Ovary (tissue), 9 donors: ENCODE measurements around the gene STC2. TPM values are rescaled to one million over a fixed set of nuclear protein-coding genes. Genes with fewer than 3 reads are reported as not detected.

ENCODE experiments used
- DNase-seq, 5 donors: peaks; one replicate each; pipeline ENCODE4 v3.0.0-alpha.2; 2019 to 2020
- H3K27ac ChIP-seq, 2 donors: fragments of 200-600 bp; one replicate each; pipeline versions ENCODE4 v1.5.1 to v1.8.0; 2019 to 2022
- H3K27me3 ChIP-seq: fragments of 200-600 bp; one replicate; pipeline ENCODE4 v1.8.0; 2022
- H3K36me3 ChIP-seq: fragments of 200-600 bp; sonication (generic); one replicate; pipeline ENCODE4 v1.5.1; 2019
- H3K4me1 ChIP-seq: one replicate; pipeline ENCODE4 v1.8.1; 2013; ENCODE audit warnings: mild to moderate bottlenecking, moderate library complexity; ENCODE audit not compliant: insufficient read depth
- H3K4me3 ChIP-seq: fragments of 200-600 bp; sonication (generic); one replicate; pipeline ENCODE4 v1.5.1; 2017
- H3K9me3 ChIP-seq, 2 donors: fragments of 200-600 bp in 1 of 2; sonication (generic) in 1 of 2; one replicate each; pipeline versions ENCODE4 v1.5.1 to v1.8.1; 2013 to 2019; ENCODE audit warnings: mild to moderate bottlenecking in 1 of 2, moderate library complexity in 1 of 2
- CTCF ChIP-seq, 3 donors: fragments of 450-650 bp in 2 of 3; fragments of 200-600 bp in 1 of 3; IDR thresholded peaks; one replicate each; pipeline versions ENCODE4 v1.5.1 to v1.8.0; 2016 to 2022; ENCODE audit warnings: antibody characterized with exemption in 3 of 3, mild to moderate bottlenecking in 1 of 3
- EP300 ChIP-seq: sonication (generic); formaldehyde crosslinking; IDR thresholded peaks from one replicate; pipeline ENCODE4 v1.6.1; 2017; ENCODE audit warnings: antibody characterized with exemption
- POLR2A ChIP-seq: fragments of 450-650 bp; IDR thresholded peaks from one replicate; pipeline ENCODE4 v1.6.1; 2017; ENCODE audit warnings: antibody characterized with exemption, mild to moderate bottlenecking, moderate library complexity
- WGBS, 3 donors: extraction: QIAGEN DNeasy Blood & Tissue Kit in 1 of 3; methylation state at CpG; one replicate each; pipeline versions ENCODE4 v1.1.5 to v1.1.7; 2013 to 2017; 5-methylcytosine and 5-hydroxymethylcytosine counted together
- intact Hi-C, 4 donors: fragments of 100-400 bp; cut with DNase I; formaldehyde crosslinking; loops; one replicate each; pipeline versions ENCODE4 v1.11.0 to v1.15.1; 2022 to 2023
- polyA plus RNA-seq, 2 donors: library from polyadenylated mRNA; stranded (reverse); fragments of 200-250 nt in 1 of 2; fragments of 350-450 nt in 1 of 2; fragmentation: Illumina TruSeq in 1 of 2; extraction: RNeasy Lipid Tissue Mini Kit (QIAGEN cat#74804) in 1 of 2; gene quantifications; one replicate each; pipeline ENCODE4 v1.2.3, GENCODE V29; 2013 to 2014
- total RNA-seq, 7 donors: library from RNA; depleted of rRNA in 2 of 7; stranded (reverse); fragments of >200 nt in 2 of 7; fragmentation: NEBNext Ultra II Directional in 3 of 7; extraction: Animal tissue kit (Norgen Biotek cat#: 25700) in 3 of 7; gene quantifications; one replicate each; pipeline versions ENCODE4 v1.1.0 to v1.2.4, GENCODE V29; 2016 to 2023
- donor health status: DM: no; HTN: no; CAD: no; lungs with moderate emphysema.
- donor health status: DM: no; HTN: no; CAD: no.
- donor health status: Bipolar disorder and iron deficiency.
- donor health status: DM: yes; HTN: yes; CAD: no.
- donor health status: DM: no; HTN: no; CAD: no.
- donor health status: DM: yes; HTN: yes; CAD: no.

Gene STC2
- total and polyA plus RNA-seq, 9 donors = 0.45 to 8.3 (median 0.83) TPM

DNA sequence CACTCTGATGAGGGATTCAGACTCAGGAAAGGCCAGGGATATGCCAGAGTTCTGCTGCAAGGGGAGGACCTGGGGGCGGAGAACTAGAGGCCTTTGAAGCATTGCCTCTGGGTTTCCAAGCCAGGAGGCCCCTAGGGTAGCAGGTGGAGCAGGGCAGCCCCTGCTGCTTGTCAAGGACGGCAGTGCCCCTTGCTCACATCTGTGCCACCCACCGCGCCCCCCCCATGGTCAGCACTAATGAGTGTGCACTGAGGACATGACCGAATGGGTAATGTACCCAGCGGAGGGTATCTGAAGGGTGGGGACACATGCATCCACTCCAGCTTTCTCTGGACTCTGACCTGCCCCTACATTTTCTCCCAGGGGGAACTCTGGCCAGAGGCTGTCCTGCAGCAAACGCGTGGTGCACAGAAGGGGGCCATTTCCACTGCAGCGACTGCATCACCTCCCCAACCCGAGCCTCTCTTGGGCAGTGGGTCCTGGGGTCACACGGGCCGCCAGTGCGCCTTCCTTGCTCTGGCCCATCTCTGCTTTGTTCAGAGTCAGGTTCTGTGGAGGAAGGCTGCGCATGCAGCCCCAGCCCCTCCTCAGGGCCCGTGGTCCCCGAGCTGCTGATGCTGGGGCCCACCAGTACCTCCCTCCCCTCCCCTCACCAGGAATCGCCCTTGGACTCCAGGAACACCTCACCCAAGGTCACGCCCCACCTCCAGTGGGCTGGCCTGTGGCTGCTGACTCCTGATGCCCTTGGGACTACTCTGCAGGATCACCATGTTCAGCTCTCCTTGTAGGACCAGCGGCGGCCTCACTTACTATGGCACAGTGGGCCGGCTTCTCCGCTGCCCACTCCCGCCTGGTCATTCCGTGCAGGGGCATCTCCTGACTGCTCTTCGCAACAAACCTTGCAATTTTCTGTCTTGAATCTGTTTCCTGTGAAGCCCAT is 31.2 kb downstream of the STC2 start:
- no peak for TF ChIP-seq CTCF (IDR thresholded peaks at IDR 0.05)
- TF ChIP-seq EP300 = no peak
- intact Hi-C loops = loop anchor here in 3 of 4 donors (1.0 to 10.0 kb wide), 3 partner anchors 34 to 678 kb away; no protein-coding TSS in a partner anchor
- Histone ChIP-seq H3K27me3 (no peaks in the 10 kb centered on the region), H3K4me3 (no peak overlapping the region), H3K9me3 (no peaks in the 10 kb centered on the region), H3K36me3 (no peaks in the 10 kb centered on the region), H3K27ac (no peak overlapping the region), H3K4me1 (peaks cover 2% of the 10 kb centered on the region)
- no peak for DNase-seq
- WGBS, 3 donors = 85 to 89% (median 86%) methylated on average over 25 of the region's 25 CpGs

DNA sequence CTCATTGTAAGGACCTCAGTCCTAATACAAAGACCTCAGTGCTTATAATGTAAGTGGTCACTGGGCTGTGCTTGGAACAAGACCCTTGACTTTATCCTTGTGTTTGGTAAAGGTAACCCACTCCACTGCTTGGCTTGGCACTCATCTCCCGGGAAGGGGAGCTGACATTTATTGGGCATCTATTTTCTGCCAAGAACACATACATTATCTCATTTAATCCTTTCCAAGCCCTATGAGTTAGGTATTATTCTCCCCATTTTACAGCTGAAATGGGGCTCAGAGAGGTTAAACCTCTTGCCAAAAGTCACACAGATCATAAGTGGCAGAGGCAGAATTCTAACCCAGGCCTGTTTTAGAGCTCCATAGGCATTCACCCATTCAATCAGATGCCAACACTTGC is 32.4 kb downstream of the STC2 start:
- intact Hi-C loops = loop anchor here (1.0 to 10.0 kb wide), 4 partner anchors 36 to 679 kb away; no protein-coding TSS in a partner anchor
- no peaks in the 10 kb centered on the region for H3K36me3 ChIP-seq
- TF ChIP-seq EP300 (no peak), CTCF (IDR thresholded peaks at IDR 0.05) (no peak), POLR2A (no peak)
- DNase-seq = no peak
- H3K27me3 ChIP-seq = no peaks in the 10 kb centered on the region
- 80 to 95% (median 90%) methylated on average over 1 of the region's 1 CpG for WGBS, 3 donors
- H3K4me1 ChIP-seq = peaks cover 2% of the 10 kb centered on the region
- no peak overlapping the region for H3K27ac ChIP-seq
- no peaks in the 10 kb centered on the region for H3K9me3 ChIP-seq
- H3K4me3 ChIP-seq = no peak overlapping the region

DNA sequence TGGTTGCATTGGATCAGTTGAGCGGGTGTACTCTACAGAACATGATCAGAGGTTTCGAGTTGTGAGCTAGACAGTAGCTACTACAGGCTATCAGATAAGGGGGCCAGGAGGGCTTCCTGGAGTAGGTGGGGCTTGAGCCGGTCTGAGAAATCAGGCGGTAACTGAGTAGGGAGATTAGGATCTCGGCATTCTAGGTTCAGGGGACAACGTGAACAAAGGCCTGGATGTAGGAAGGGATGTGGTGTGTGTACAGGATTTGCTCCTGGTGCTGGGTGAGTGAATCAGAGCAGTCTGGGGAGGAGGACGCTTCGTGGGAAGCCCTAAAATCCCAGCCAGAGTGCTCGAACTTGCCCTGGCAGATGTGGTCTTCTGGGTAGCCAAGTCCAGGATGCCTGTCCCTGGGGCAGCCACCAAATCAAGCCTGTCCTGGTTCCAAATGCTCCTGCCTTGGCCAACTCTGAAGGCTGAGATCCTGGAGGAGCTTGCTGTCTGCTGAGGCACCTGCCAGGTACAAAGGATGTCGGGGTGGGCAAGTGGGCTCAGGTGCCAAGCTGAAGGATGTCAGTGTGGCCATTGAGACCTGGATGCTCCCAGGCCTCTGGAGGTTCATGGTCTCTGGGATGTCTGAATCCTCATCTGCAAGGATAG is 33.4 kb downstream of the STC2 start:
- peaks cover 2% of the 10 kb centered on the region for H3K4me1 ChIP-seq
- no peak overlapping the region for H3K4me3 ChIP-seq
- intact Hi-C loops = loop anchor here (1.0 to 10.0 kb wide), 6 partner anchors 38 to 680 kb away; partner anchors contain the start of gene ATP6V0E1 (in 1 of the 4)
- no peak for DNase-seq
- 75 to 79% (median 76%) methylated on average over 10 of the region's 10 CpGs for WGBS, 3 donors
- no peak overlapping the region for H3K27ac ChIP-seq
- TF ChIP-seq CTCF (IDR thresholded peaks at IDR 0.05) (no peak), EP300 (no peak), POLR2A (no peak)
- no peaks in the 10 kb centered on the region for H3K9me3 ChIP-seq
- H3K27me3 ChIP-seq = no peaks in the 10 kb centered on the region
- H3K36me3 ChIP-seq = no peaks in the 10 kb centered on the region

- 15 to 21% (median 15%) methylated on average over 37 of the region's 37 CpGs for WGBS, 3 donors
- DNase-seq = peak; percentile 68 to 87 (median 80)
- Histone ChIP-seq H3K27me3 (no peaks in the 10 kb centered on the region), H3K27ac (no peak overlapping the region), H3K4me1 (peaks cover 2% of the 10 kb centered on the region), H3K4me3 (no peak overlapping the region), H3K36me3 (no peaks in the 10 kb centered on the region), H3K9me3 (no peaks in the 10 kb centered on the region)
- peak; percentile 67 to 89 (median 82) for TF ChIP-seq CTCF (IDR thresholded peaks at IDR 0.05)
- TF ChIP-seq EP300 = no peak
- intact Hi-C loops = loop anchor here in 3 of 4 donors (1.0 to 10.0 kb wide), 6 partner anchors 38 to 681 kb away; partner anchors contain the start of gene ATP6V0E1 (in 1 of the 3)
These were observed 34.2 kb downstream of the STC2 start for GRCh38 chr5:173293817-173294672.
